ENCODE results near the gene PECR.

DNA sequence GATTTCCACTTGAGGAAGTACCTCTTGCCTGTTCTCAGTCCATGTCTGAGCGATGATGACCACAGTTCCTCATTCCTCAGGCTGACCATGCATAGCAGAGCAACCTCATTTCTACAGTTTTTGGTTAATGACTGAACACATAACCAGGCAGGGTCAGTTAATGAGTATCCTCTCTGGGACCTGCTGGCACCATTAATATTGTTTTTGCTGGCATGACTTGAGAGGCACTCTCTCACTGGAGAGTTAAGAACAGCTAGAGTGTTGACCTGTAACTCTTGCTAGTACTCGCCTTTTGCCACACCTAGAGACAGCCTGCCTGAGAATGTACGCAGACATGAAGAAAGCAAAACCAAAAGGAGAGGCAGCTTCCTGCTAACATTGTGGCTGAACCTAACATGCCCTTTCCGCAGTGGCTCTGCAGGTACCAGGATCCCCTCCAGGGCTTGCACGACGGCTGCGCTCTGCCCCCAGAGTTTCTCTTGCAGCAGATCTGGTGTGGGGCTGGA lies 23.9 kb downstream of the PECR start:
- no peak for TF ChIP-seq EZH2phosphoT487 (IDR thresholded peaks at IDR 0.05; ENCODE audit: borderline replicate concordance, low read length)
- TF ChIP-seq, protein P1, sequence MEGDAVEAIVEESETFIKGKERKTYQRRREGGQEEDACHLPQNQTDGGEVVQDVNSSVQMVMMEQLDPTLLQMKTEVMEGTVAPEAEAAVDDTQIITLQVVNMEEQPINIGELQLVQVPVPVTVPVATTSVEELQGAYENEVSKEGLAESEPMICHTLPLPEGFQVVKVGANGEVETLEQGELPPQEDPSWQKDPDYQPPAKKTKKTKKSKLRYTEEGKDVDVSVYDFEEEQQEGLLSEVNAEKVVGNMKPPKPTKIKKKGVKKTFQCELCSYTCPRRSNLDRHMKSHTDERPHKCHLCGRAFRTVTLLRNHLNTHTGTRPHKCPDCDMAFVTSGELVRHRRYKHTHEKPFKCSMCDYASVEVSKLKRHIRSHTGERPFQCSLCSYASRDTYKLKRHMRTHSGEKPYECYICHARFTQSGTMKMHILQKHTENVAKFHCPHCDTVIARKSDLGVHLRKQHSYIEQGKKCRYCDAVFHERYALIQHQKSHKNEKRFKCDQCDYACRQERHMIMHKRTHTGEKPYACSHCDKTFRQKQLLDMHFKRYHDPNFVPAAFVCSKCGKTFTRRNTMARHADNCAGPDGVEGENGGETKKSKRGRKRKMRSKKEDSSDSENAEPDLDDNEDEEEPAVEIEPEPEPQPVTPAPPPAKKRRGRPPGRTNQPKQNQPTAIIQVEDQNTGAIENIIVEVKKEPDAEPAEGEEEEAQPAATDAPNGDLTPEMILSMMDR (conservative IDR thresholded peaks at IDR 0.05; ENCODE audit: low read depth, low read length), result no peak
